HepG2 (cell line): ENCODE measurements around the gene L3MBTL3.

ENCODE experiments used
- ARID2 ChIP-seq: sonication (generic); formaldehyde crosslinking; IDR thresholded peaks from 2 replicates; pipeline ENCODE4 v1.8.1; 2022; ENCODE audit warnings: mild to moderate bottlenecking, missing genetic modification reagents, borderline replicate concordance
- MIER3 ChIP-seq: IDR thresholded peaks from 2 replicates; pipeline ENCODE4 v1.6.1; 2016; ENCODE audit warnings: missing compliant biosample characterization, borderline replicate concordance
- POLR2AphosphoS5 ChIP-seq: IDR thresholded peaks from 2 replicates; pipeline ENCODE4 v1.6.1; 2012; ENCODE audit warnings: low read depth, low read length
- TF ChIP-seq, protein P1 (sequence below), 2 experiments: sonication (generic) in 1 of 2; formaldehyde crosslinking in 1 of 2; IDR thresholded peaks; 2 replicates each; pipeline versions ENCODE4 v1.4.0 to v1.6.1; 2018 to 2020; ENCODE audit warnings: missing genetic modification reagents in 2 of 2, borderline replicate concordance in 1 of 2, low read depth in 1 of 2, mild to moderate bottlenecking in 1 of 2, missing biosample characterization in 1 of 2
- TF ChIP-seq, protein P2 (sequence below), 2 experiments: fragments of 450-650 bp in 1 of 2; sonication (generic) in 1 of 2; formaldehyde crosslinking in 1 of 2; IDR thresholded peaks; 2 replicates each; pipeline versions ENCODE4 v1.6.1 to v1.8.0; 2016 to 2022; ENCODE audit warnings: antibody characterized with exemption in 1 of 2, mild to moderate bottlenecking in 1 of 2, missing genetic modification reagents in 1 of 2

GRCh38 chr6:129980821-129981220 is 37.6 kb upstream of the L3MBTL3 start:
- no peak for TF ChIP-seq MIER3 (CRISPR knock-in tag)
- TF ChIP-seq ARID2 (CRISPR knock-in tag) = no peak
- no peak for TF ChIP-seq POLR2AphosphoS5
- TF ChIP-seq, protein P1, sequence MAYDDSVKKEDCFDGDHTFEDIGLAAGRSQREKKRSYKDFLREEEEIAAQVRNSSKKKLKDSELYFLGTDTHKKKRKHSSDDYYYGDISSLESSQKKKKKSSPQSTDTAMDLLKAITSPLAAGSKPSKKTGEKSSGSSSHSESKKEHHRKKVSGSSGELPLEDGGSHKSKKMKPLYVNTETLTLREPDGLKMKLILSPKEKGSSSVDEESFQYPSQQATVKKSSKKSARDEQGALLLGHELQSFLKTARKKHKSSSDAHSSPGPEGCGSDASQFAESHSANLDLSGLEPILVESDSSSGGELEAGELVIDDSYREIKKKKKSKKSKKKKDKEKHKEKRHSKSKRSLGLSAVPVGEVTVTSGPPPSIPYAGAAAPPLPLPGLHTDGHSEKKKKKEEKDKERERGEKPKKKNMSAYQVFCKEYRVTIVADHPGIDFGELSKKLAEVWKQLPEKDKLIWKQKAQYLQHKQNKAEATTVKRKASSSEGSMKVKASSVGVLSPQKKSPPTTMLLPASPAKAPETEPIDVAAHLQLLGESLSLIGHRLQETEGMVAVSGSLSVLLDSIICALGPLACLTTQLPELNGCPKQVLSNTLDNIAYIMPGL (CRISPR knock-in tag; IDR thresholded peaks at IDR 0.05; ENCODE audit: borderline replicate concordance in 1 of 2, low read depth in 1 of 2) = no peak
- TF ChIP-seq, protein P2, sequence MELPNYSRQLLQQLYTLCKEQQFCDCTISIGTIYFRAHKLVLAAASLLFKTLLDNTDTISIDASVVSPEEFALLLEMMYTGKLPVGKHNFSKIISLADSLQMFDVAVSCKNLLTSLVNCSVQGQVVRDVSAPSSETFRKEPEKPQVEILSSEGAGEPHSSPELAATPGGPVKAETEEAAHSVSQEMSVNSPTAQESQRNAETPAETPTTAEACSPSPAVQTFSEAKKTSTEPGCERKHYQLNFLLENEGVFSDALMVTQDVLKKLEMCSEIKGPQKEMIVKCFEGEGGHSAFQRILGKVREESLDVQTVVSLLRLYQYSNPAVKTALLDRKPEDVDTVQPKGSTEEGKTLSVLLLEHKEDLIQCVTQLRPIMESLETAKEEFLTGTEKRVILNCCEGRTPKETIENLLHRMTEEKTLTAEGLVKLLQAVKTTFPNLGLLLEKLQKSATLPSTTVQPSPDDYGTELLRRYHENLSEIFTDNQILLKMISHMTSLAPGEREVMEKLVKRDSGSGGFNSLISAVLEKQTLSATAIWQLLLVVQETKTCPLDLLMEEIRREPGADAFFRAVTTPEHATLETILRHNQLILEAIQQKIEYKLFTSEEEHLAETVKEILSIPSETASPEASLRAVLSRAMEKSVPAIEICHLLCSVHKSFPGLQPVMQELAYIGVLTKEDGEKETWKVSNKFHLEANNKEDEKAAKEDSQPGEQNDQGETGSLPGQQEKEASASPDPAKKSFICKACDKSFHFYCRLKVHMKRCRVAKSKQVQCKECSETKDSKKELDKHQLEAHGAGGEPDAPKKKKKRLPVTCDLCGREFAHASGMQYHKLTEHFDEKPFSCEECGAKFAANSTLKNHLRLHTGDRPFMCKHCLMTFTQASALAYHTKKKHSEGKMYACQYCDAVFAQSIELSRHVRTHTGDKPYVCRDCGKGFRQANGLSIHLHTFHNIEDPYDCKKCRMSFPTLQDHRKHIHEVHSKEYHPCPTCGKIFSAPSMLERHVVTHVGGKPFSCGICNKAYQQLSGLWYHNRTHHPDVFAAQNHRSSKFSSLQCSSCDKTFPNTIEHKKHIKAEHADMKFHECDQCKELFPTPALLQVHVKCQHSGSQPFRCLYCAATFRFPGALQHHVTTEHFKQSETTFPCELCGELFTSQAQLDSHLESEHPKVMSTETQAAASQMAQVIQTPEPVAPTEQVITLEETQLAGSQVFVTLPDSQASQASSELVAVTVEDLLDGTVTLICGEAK (IDR thresholded peaks at IDR 0.05) = no peak
- TF ChIP-seq, protein P2 (CRISPR knock-in tag; IDR thresholded peaks at IDR 0.05) = no peak
